Body of pancreas (tissue), 4 donors: ENCODE results near the gene GRID1.

Experiments
- CTCF ChIP-seq, 7 experiments: fragments of 450-650 bp in 4 of 7; fragments of 200-600 bp in 3 of 7; sonication (generic) in 3 of 7; IDR thresholded peaks; one replicate each; pipeline ENCODE4 v1.5.1; 2016 to 2019; ENCODE audit warnings: antibody characterized with exemption in 7 of 7
- POLR2A ChIP-seq, 3 donors: fragments of 450-650 bp; IDR thresholded peaks; one replicate each; pipeline ENCODE4 v1.6.1; 2016; ENCODE audit warnings: antibody characterized with exemption in 3 of 3, mild to moderate bottlenecking in 2 of 3

- TF ChIP-seq CTCF (IDR thresholded peaks at IDR 0.05), result no peak
- TF ChIP-seq POLR2A (IDR thresholded peaks at IDR 0.05), result no peak
These were observed 791.2 kb downstream of the GRID1 start for GRCh38 chr10:85575441-85575840.
